Trophoblast cell (in vitro differentiated cells and primary cell): ENCODE data around the gene FIGLA.

Source experiments
- DNase-seq, 2 donors: peaks; one replicate each; pipeline ENCODE4 v3.0.0-alpha.2; 2016
- H2AFZ ChIP-seq: 2 replicates; pipeline ENCODE4 v1.6.1; 2013; ENCODE audit warnings: low read length, moderate library complexity, mild to moderate bottlenecking; ENCODE audit not compliant: insufficient read depth, poor library complexity
- H2AK5ac ChIP-seq: 2 replicates; pipeline ENCODE4 v1.6.1; 2013; ENCODE audit warnings: mild to moderate bottlenecking, low read length
- H2BK120ac ChIP-seq: 2 replicates; pipeline ENCODE4 v1.6.1; 2013; ENCODE audit warnings: low read length, mild to moderate bottlenecking, moderate library complexity; ENCODE audit not compliant: insufficient read depth, poor library complexity
- H2BK12ac ChIP-seq: 2 replicates; pipeline ENCODE4 v1.6.1; 2013; ENCODE audit warnings: mild to moderate bottlenecking, low read length, moderate library complexity
- H2BK5ac ChIP-seq: 2 replicates; pipeline ENCODE4 v1.6.1; 2013; ENCODE audit warnings: low read length, low read depth, moderate library complexity, mild to moderate bottlenecking; ENCODE audit not compliant: poor library complexity
- H3K14ac ChIP-seq: 2 replicates; pipeline ENCODE4 v1.6.1; 2013; ENCODE audit warnings: mild to moderate bottlenecking, low read length
- H3K18ac ChIP-seq: 2 replicates; pipeline ENCODE4 v1.6.1; 2013; ENCODE audit warnings: mild to moderate bottlenecking, low read length
- H3K23ac ChIP-seq: 2 replicates; pipeline ENCODE4 v1.6.1; 2013; ENCODE audit warnings: low read length
- H3K27ac ChIP-seq: 2 replicates; pipeline ENCODE4 v1.5.1; 2013; ENCODE audit warnings: low read depth, mild to moderate bottlenecking, inconsistent platforms, low read length, moderate library complexity
- H3K27me3 ChIP-seq: 2 replicates; pipeline ENCODE4 v1.6.1; 2013; ENCODE audit warnings: inconsistent platforms, mild to moderate bottlenecking, low read length, moderate library complexity; ENCODE audit not compliant: insufficient read depth
- H3K36me3 ChIP-seq, 2 experiments: 1 replicate in 1 of 2; 2 replicates in 1 of 2; pipeline ENCODE4 v1.6.1; 2013; ENCODE audit warnings: low read length in 2 of 2, mild to moderate bottlenecking in 2 of 2, moderate library complexity in 1 of 2; ENCODE audit not compliant: insufficient read depth in 2 of 2, control insufficient read depth in 1 of 2
- H3K4ac ChIP-seq: 2 replicates; pipeline ENCODE4 v1.6.1; 2013; ENCODE audit warnings: low read depth, mild to moderate bottlenecking, low read length, moderate library complexity
- H3K4me1 ChIP-seq, 2 experiments: 1 replicate in 1 of 2; 2 replicates in 1 of 2; pipeline ENCODE4 v1.6.1; 2013; ENCODE audit warnings: low read length in 2 of 2, mild to moderate bottlenecking in 2 of 2, moderate library complexity in 1 of 2; ENCODE audit not compliant: insufficient read depth in 2 of 2, control insufficient read depth in 1 of 2
- H3K4me2 ChIP-seq: 2 replicates; pipeline ENCODE4 v1.6.1; 2013; ENCODE audit warnings: inconsistent platforms, mild to moderate bottlenecking, low read length, moderate library complexity
- H3K4me3 ChIP-seq: 2 replicates; pipeline ENCODE4 v1.5.1; 2013; ENCODE audit warnings: mild to moderate bottlenecking, low read depth, low read length, inconsistent platforms
- H3K79me1 ChIP-seq: one replicate; pipeline ENCODE4 v1.6.1; 2013; ENCODE audit warnings: low read length
- H3K79me2 ChIP-seq: 2 replicates; pipeline ENCODE4 v1.6.1; 2013; ENCODE audit warnings: low read length, mild to moderate bottlenecking; ENCODE audit not compliant: control insufficient read depth, insufficient read depth, poor library complexity
- H3K9ac ChIP-seq: 2 replicates; pipeline ENCODE4 v1.6.1; 2013; ENCODE audit warnings: mild to moderate bottlenecking, low read length
- H3K9me3 ChIP-seq: 2 replicates; pipeline ENCODE4 v1.6.1; 2013; ENCODE audit warnings: low read depth, mild to moderate bottlenecking, control low read depth, inconsistent platforms, low read length; ENCODE audit not compliant: insufficient read depth
- H4K12ac ChIP-seq: 2 replicates; pipeline ENCODE4 v1.6.1; 2013; ENCODE audit warnings: low read depth, mild to moderate bottlenecking, low read length, moderate library complexity
- H4K8ac ChIP-seq: 2 replicates; pipeline ENCODE4 v1.6.1; 2013; ENCODE audit warnings: low read depth, mild to moderate bottlenecking, low read length, moderate library complexity
- H4K91ac ChIP-seq: one replicate; pipeline ENCODE4 v1.6.1; 2013; ENCODE audit warnings: low read depth, mild to moderate bottlenecking, low read length, moderate library complexity
- WGBS: extraction: QIAGEN DNeasy Blood & Tissue Kit; methylation state at CpG from one replicate; pipeline ENCODE4 v1.1.7; 2013; ENCODE audit warnings: missing lambda C conversion rate; ENCODE audit not compliant: insufficient read length, insufficient coverage; ENCODE audit errors: extremely low coverage; 5-methylcytosine and 5-hydroxymethylcytosine counted together

The FIGLA gene

DNA sequence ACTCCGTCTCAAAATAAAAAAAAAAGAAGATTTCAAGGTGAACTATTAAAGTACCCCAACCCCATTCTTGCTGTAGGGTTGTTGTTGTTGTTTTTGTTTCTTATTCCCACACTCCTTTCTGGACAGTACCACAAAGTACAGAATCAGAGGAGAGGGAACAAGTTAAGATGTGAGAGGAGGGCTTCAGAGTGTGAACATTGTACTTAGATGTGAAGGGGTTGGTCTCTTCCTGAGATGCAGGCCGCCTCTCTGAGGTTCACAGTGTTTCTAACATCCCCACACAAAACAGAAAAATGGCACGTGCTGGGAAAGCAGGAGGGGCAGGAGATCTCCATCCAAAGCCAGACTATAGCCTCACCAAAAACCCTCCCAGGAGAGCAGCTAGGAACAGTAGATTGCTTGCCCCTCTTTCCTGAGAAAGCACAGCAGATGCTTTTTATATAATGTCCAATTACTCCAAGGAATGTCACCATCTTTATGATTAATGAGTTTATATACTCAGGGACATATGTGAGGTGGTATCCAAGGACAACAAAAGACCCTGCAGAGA, 45.1 kb downstream of the FIGLA start:
- Histone ChIP-seq H2BK120ac (no peak overlapping the region), H3K27me3 (no peaks in the 10 kb centered on the region), H3K79me1 (no peaks in the 10 kb centered on the region), H2BK12ac (no peak overlapping the region), H3K79me2 (no peaks in the 10 kb centered on the region), H2AK5ac (no peak overlapping the region), H3K36me3 (no peaks in the 10 kb centered on the region), H3K27ac (no peak overlapping the region), H2BK5ac (no peak overlapping the region), H4K91ac (no peak overlapping the region), H4K8ac (no peak overlapping the region), H3K4me1 (no peaks in the 10 kb centered on the region), H3K9ac (peak overlapping the region; percentile 46), H3K9me3 (peaks cover 2% of the 10 kb centered on the region), H3K18ac (no peak overlapping the region), H2AFZ (no peak overlapping the region), H4K12ac (no peak overlapping the region), H3K4ac (no peak overlapping the region), H3K23ac (no peak overlapping the region), H3K14ac (no peak overlapping the region), H3K4me3 (no peak overlapping the region), H3K4me2 (no peak overlapping the region)
- no CpG with 5 or more reads among the region's 3 CpGs for WGBS
- no peak for DNase-seq

DNA sequence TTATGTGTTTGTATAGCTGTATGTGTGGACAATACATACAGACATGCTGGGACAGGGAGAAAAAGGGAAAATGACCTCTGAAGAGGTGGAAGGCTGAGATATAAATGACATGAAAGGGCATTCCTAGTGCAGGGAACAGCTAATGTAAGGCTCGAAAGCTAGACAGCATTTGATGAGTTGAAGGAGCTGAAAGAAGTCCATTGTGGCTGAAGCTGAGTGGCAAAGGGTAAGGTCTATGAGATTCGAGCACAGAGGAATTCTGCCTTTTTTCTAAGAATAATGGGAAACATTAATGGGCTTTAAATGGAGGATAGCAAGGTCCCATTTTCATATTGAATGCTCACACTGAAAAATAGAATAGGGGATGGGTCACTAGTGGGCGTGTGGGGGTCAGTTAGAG, 46.0 kb downstream of the FIGLA start:
- H4K8ac ChIP-seq, result no peak overlapping the region
- H3K18ac ChIP-seq, result no peak overlapping the region
- H3K27me3 ChIP-seq, result no peaks in the 10 kb centered on the region
- no peak overlapping the region for H3K9ac ChIP-seq
- H3K79me2 ChIP-seq, result no peaks in the 10 kb centered on the region
- no peak overlapping the region for H3K14ac ChIP-seq
- no peak overlapping the region for H2BK120ac ChIP-seq
- H3K4me3 ChIP-seq, result no peak overlapping the region
- WGBS, result no CpG with 5 or more reads among the region's 3 CpGs
- DNase-seq, result no peak
- H4K12ac ChIP-seq, result no peak overlapping the region
- no peak overlapping the region for H2BK5ac ChIP-seq
- H3K9me3 ChIP-seq, result peaks cover 2% of the 10 kb centered on the region
- no peak overlapping the region for H2BK12ac ChIP-seq
- H3K79me1 ChIP-seq, result no peaks in the 10 kb centered on the region
- H3K36me3 ChIP-seq, result no peaks in the 10 kb centered on the region
- H3K4me1 ChIP-seq, result no peaks in the 10 kb centered on the region
- no peak overlapping the region for H3K23ac ChIP-seq
- no peak overlapping the region for H4K91ac ChIP-seq
- no peak overlapping the region for H2AFZ ChIP-seq
- no peak overlapping the region for H3K4ac ChIP-seq
- H3K4me2 ChIP-seq, result no peak overlapping the region
- no peak overlapping the region for H2AK5ac ChIP-seq
- no peak overlapping the region for H3K27ac ChIP-seq

DNA sequence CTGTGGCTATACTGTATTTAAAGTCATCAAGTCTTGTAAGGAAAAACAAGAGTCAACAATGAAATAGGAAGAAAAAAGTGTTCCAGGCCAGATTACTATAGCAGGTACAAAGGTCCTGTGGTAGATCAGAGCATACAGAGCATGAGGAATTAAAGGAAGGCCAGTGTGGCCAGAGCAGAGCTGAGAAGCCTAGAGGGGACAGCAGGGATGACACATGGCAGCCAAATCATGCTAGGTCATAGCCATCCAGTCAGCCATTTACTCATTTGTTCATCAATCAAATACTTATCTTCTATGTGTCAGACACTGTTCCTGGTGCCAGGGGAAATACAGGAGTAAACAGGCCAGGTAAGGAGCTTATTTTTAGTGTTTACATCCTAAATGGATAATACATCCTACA, 46.8 kb downstream of the FIGLA start:
- no peak overlapping the region for H3K4ac ChIP-seq
- no peak overlapping the region for H2BK5ac ChIP-seq
- no peaks in the 10 kb centered on the region for H3K79me1 ChIP-seq
- H4K12ac ChIP-seq, result no peak overlapping the region
- H2BK120ac ChIP-seq, result no peak overlapping the region
- H3K9ac ChIP-seq, result no peak overlapping the region
- H3K4me3 ChIP-seq, result no peak overlapping the region
- H2BK12ac ChIP-seq, result no peak overlapping the region
- H3K4me1 ChIP-seq, result no peaks in the 10 kb centered on the region
- H3K79me2 ChIP-seq, result no peaks in the 10 kb centered on the region
- no peak overlapping the region for H4K91ac ChIP-seq
- no peaks in the 10 kb centered on the region for H3K27me3 ChIP-seq
- H3K9me3 ChIP-seq, result peaks cover 2% of the 10 kb centered on the region
- H4K8ac ChIP-seq, result no peak overlapping the region
- H3K23ac ChIP-seq, result no peak overlapping the region
- H3K4me2 ChIP-seq, result no peak overlapping the region
- no peak overlapping the region for H3K14ac ChIP-seq
- no peaks in the 10 kb centered on the region for H3K36me3 ChIP-seq
- H2AK5ac ChIP-seq, result no peak overlapping the region
- no peak for DNase-seq
- H3K27ac ChIP-seq, result no peak overlapping the region
- no peak overlapping the region for H2AFZ ChIP-seq
- H3K18ac ChIP-seq, result no peak overlapping the region

DNA sequence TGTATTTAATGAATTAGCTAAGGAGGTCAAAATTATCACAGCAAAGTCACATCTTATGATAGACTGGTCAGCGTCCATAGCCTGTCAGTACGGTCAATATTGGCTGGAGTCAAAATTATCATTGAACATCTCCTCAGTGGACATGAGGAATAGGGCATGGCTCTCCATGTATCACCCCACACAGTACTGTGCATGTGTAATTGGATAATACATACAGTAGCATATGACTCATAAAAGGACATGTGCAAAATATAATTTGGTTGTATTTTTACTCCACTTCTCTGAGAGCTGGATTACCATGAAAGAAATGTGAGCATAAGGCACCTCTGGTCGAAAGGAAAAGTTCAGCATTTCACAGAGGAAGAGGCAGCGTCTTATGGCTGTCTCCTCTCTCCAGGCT, 47.4 kb downstream of the FIGLA start:
- Histone ChIP-seq H3K9me3 (peaks cover 2% of the 10 kb centered on the region), H3K4me1 (no peaks in the 10 kb centered on the region), H3K27ac (no peak overlapping the region), H2BK120ac (no peak overlapping the region), H3K79me2 (no peaks in the 10 kb centered on the region), H3K14ac (no peak overlapping the region), H3K18ac (no peak overlapping the region), H3K4me2 (no peak overlapping the region), H3K4ac (no peak overlapping the region), H3K27me3 (no peaks in the 10 kb centered on the region), H3K4me3 (no peak overlapping the region), H2BK5ac (no peak overlapping the region), H2BK12ac (no peak overlapping the region), H3K36me3 (no peaks in the 10 kb centered on the region), H2AK5ac (no peak overlapping the region), H4K91ac (no peak overlapping the region), H3K23ac (peak overlapping the region; percentile 81), H3K79me1 (no peaks in the 10 kb centered on the region), H3K9ac (no peak overlapping the region), H4K8ac (no peak overlapping the region), H4K12ac (no peak overlapping the region), H2AFZ (no peak overlapping the region)
- DNase-seq, result no peak
- WGBS, result no CpG with 5 or more reads among the region's 4 CpGs
